ENCODE results near the gene LTN1. TPM values are rescaled to one million over a fixed set of nuclear protein-coding genes. Genes with fewer than 3 reads are reported as not detected.
"Not testable (repeated sequence)": the region's sequence is repeated elsewhere in the genome, so short reads cannot be mapped to it uniquely, and the experiment has no call there.

Gene LTN1
- total RNA-seq, 1 donor from 2014 or later = 23.6 TPM

DNA sequence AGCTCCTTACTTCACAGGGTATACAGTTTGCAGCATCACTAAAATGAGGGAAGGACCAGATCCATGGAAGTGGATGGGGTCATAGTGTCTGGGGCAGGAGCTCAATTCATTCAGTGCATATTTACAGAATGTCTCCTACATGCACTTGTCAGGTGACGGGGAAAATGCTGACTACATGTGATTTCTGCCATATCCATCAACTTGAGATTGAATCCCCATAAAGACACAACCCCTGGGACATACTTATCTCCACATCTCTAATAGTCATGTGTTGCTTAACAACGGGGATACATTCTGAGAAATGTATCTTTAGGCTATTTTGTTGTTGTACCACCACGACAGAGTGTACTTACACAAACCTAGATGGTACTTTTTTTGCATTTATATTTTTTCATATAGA, 14.5 kb upstream of the LTN1 start:
- TF ChIP-seq, protein P1, sequence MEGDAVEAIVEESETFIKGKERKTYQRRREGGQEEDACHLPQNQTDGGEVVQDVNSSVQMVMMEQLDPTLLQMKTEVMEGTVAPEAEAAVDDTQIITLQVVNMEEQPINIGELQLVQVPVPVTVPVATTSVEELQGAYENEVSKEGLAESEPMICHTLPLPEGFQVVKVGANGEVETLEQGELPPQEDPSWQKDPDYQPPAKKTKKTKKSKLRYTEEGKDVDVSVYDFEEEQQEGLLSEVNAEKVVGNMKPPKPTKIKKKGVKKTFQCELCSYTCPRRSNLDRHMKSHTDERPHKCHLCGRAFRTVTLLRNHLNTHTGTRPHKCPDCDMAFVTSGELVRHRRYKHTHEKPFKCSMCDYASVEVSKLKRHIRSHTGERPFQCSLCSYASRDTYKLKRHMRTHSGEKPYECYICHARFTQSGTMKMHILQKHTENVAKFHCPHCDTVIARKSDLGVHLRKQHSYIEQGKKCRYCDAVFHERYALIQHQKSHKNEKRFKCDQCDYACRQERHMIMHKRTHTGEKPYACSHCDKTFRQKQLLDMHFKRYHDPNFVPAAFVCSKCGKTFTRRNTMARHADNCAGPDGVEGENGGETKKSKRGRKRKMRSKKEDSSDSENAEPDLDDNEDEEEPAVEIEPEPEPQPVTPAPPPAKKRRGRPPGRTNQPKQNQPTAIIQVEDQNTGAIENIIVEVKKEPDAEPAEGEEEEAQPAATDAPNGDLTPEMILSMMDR (IDR thresholded peaks at IDR 0.05; ENCODE audit: unreplicated experiment) = no peak
- Mint-ChIP-seq H3K27ac (ENCODE audit: unreplicated experiment) (no peak overlapping the region), H3K4me3 (ENCODE audit: unreplicated experiment) (no peak overlapping the region), H3K27me3 (ENCODE audit: unreplicated experiment) (no peaks in the 10 kb centered on the region), H3K4me1 (ENCODE audit: unreplicated experiment) (peaks cover 3% of the 10 kb centered on the region), H3K9me3 (ENCODE audit: unreplicated experiment) (no peaks in the 10 kb centered on the region), H3K36me3 (ENCODE audit: low read depth, unreplicated experiment) (peaks cover 4% of the 10 kb centered on the region)
- no peak for DNase-seq (ENCODE audit: low spot score)

DNA sequence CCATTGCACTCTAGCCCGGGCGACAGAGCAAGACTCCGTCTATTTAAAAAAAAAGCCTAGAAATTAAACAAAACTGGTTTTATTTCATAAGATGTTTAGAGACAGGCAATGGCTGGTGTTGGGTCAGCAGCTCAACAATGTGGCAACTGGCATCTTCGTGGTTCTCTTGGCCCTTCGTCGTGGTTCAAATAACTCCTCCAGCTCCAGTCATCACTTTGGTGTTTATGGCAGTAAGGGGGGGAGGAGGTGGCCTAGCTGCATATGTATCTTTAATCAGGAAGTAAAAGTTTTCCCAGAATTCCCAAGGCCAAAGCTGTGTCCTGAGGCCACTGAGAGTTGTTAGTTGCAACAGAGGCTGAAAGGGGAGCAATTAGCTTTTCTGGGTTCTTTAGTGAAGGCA, 13.0 kb upstream of the LTN1 start:
- H3K4me1 Mint-ChIP-seq (ENCODE audit: unreplicated experiment) = peaks cover 7% of the 10 kb centered on the region
- no peak overlapping the region for H3K27ac Mint-ChIP-seq (ENCODE audit: unreplicated experiment)
- H3K9me3 Mint-ChIP-seq (ENCODE audit: unreplicated experiment) = no peaks in the 10 kb centered on the region
- H3K4me3 Mint-ChIP-seq (ENCODE audit: unreplicated experiment) = no peak overlapping the region
- no peaks in the 10 kb centered on the region for H3K27me3 Mint-ChIP-seq (ENCODE audit: unreplicated experiment)
- no peak for DNase-seq (ENCODE audit: low spot score)
- TF ChIP-seq, protein P1 (IDR thresholded peaks at IDR 0.05; ENCODE audit: unreplicated experiment) = no peak
- peaks cover 7% of the 10 kb centered on the region for H3K36me3 Mint-ChIP-seq (ENCODE audit: low read depth, unreplicated experiment)

DNA sequence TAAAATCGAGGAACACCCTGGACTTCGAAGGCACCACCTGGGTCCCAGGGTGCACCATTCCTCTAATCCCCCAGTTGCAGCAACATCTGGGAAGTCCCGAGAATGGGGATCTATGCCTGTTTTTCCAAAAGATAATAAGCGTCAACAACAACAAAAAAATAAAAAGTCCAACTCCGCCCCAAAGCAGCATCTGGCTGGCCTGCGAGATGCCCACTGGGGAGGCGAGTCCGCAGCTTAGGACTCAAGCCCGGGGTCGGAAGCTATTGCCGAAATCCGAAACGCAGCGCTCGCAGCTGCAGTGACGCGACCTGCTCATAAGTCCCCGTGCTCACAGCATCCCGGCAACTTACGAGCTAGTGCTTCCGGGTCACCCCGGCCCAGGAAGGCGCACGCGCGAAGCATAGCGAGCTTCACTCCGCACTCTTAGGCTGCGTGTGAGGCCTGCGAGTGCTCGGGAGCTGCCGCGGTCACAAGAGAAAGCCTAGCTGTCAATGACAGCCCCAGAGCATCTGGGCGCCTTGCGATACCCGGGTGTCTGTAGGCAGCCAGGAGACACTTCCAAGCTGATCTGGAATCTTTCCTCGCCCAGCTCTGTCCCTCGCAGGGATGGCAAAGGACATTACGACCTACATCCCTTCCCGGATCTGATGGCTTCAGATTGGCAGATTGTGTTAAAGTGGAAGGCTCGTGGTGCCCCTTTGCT, 9.9 kb upstream of the LTN1 start:
- Mint-ChIP-seq H3K27ac (ENCODE audit: unreplicated experiment) (peak overlapping the region; percentile 93), H3K9me3 (ENCODE audit: unreplicated experiment) (no peaks in the 10 kb centered on the region), H3K4me3 (ENCODE audit: unreplicated experiment) (peak overlapping the region; percentile 91), H3K36me3 (ENCODE audit: low read depth, unreplicated experiment) (peaks cover 3% of the 10 kb centered on the region), H3K27me3 (ENCODE audit: unreplicated experiment) (peaks cover 3% of the 10 kb centered on the region), H3K4me1 (ENCODE audit: unreplicated experiment) (peaks cover 18% of the 10 kb centered on the region)
- TF ChIP-seq, protein P1 (IDR thresholded peaks at IDR 0.05; ENCODE audit: unreplicated experiment) = no peak
- peak; percentile 90 for DNase-seq (ENCODE audit: low spot score)

DNA sequence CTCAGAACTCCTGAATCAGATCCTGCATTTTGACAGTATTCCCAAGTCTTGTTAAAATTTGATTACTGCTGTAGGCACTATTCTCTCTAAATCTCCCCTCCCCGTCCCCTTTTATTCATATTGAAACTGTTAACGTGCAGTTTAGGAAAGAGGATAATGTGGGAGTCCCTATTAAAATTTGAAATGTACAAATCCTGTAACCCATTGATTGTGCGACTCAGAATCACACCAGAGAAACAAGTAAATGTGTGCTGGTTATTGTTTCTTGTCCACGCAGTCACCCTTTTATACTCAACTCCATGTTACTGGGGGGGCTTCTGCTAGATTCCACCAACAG, 584 bp upstream of the LTN1 start:
- H3K36me3 Mint-ChIP-seq (ENCODE audit: low read depth, unreplicated experiment) = peaks cover 4% of the 10 kb centered on the region
- no peak for DNase-seq (ENCODE audit: low spot score)
- no peaks in the 10 kb centered on the region for H3K9me3 Mint-ChIP-seq (ENCODE audit: unreplicated experiment)
- H3K27me3 Mint-ChIP-seq (ENCODE audit: unreplicated experiment) = peaks cover 1% of the 10 kb centered on the region
- TF ChIP-seq, protein P1 (IDR thresholded peaks at IDR 0.05; ENCODE audit: unreplicated experiment) = no peak
- peak overlapping the region; percentile 94 for H3K4me3 Mint-ChIP-seq (ENCODE audit: unreplicated experiment)
- H3K27ac Mint-ChIP-seq (ENCODE audit: unreplicated experiment) = peak overlapping the region; percentile 93
- peaks cover 31% of the 10 kb centered on the region for H3K4me1 Mint-ChIP-seq (ENCODE audit: unreplicated experiment)

DNA sequence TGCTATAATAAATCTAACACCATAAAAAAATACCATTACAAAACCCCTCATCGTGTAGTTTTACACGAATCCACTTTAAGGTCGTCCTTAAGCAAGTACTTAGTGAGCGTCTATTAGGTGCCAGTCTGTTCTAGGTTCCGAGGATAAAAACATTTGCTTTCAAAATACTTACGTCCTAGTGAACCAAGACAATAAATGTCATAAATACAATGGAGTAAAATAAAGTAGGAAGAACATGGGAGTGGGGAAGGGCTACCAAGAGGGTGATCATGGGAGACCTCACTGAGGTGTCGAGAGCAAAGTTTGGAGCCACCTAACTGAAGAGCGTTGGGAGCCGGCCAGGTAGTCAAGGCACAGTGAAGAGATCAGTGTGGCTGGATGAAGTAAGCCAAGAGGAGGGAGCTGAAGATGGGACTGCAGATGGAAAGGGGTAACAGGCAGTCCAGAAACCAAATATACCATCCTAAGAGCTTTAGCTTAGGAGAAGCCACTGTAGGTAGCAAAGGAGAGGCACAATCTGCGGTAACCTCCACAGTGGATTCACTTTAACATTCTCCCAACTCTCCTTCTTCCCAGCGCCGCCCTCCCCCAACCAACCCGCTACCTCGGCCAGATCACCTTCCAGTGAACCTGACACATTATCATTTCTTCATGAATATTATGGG, 684 bp downstream of the LTN1 start:
- H3K4me3 Mint-ChIP-seq (ENCODE audit: unreplicated experiment) = peak overlapping the region; percentile 94
- H3K36me3 Mint-ChIP-seq (ENCODE audit: low read depth, unreplicated experiment) = peaks cover 4% of the 10 kb centered on the region
- TF ChIP-seq, protein P1 (IDR thresholded peaks at IDR 0.05; ENCODE audit: unreplicated experiment) = no peak
- peaks cover 29% of the 10 kb centered on the region for H3K4me1 Mint-ChIP-seq (ENCODE audit: unreplicated experiment)
- no peaks in the 10 kb centered on the region for H3K27me3 Mint-ChIP-seq (ENCODE audit: unreplicated experiment)
- no peak for DNase-seq (ENCODE audit: low spot score)
- H3K27ac Mint-ChIP-seq (ENCODE audit: unreplicated experiment) = peak overlapping the region; percentile 93
- no peaks in the 10 kb centered on the region for H3K9me3 Mint-ChIP-seq (ENCODE audit: unreplicated experiment)

DNA sequence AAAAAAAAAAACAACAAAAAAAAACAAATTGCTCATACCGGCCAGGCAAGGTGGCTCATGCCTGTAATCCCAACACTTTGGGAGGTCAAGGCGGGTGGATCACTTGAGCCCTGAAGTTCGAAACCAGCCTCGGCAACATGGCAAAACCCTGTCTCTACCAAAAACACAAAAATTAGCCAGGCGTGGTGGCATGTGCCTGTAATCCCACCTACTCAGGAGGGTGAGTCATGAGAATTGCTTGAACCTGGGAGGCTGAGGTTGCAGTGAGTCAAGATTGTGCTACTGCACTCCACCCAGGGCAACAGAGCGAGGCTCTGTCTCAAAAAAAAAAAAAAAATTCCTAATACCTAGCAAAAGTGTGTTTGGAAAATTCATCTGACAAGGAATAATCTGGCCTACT, 4.5 kb downstream of the LTN1 start:
- DNase-seq (ENCODE audit: low spot score); H3K9me3 Mint-ChIP-seq (ENCODE audit: unreplicated experiment); H3K27me3 Mint-ChIP-seq (ENCODE audit: unreplicated experiment); H3K27ac Mint-ChIP-seq (ENCODE audit: unreplicated experiment); H3K4me3 Mint-ChIP-seq (ENCODE audit: unreplicated experiment); H3K36me3 Mint-ChIP-seq (ENCODE audit: low read depth, unreplicated experiment): not testable (repeated sequence)
- H3K4me1 Mint-ChIP-seq (ENCODE audit: unreplicated experiment) = peaks cover 20% of the 10 kb centered on the region

Measured in endothelial cell (in vitro differentiated cells).